Eye (tissue), 1 donor: ENCODE results near the gene ITPRIP.

Experiments used
- DNase-seq: peaks from one replicate; pipeline ENCODE4 v3.0.0-alpha.2; 2015

Gene ITPRIP

GRCh38 chr10:104279550-104280259 lies 58.6 kb downstream of the ITPRIP start:
- DNase-seq, result no peak

GRCh38 chr10:104277785-104278184 lies 60.5 kb downstream of the ITPRIP start:
- no peak for DNase-seq

- DNase-seq, result no peak
Measured at GRCh38 chr10:104276192-104276591, 62.1 kb downstream of the ITPRIP start.

GRCh38 chr10:104274762-104275721 lies 63.2 kb downstream of the ITPRIP start:
- peak; percentile 78 for DNase-seq

- DNase-seq, result no peak
Measured at GRCh38 chr10:104273899-104274575, 64.2 kb downstream of the ITPRIP start.

- DNase-seq, result no peak
Measured at GRCh38 chr10:104273286-104273685, 65.0 kb downstream of the ITPRIP start.

GRCh38 chr10:104268713-104269645 lies 69.3 kb downstream of the ITPRIP start, which contains the start of gene GSTO2:
Gene GSTO2, plus strand, starts transcription at chr10:104269184. Its CDS starts 5,732 bp downstream, at chr10:104274916.
- DNase-seq, result peak; percentile 99

- no peak for DNase-seq
Measured at GRCh38 chr10:104268405-104268712, 69.9 kb downstream of the ITPRIP start.

- no peak for DNase-seq
Measured at GRCh38 chr10:104267721-104268404, 70.4 kb downstream of the ITPRIP start.

GRCh38 chr10:104264783-104265182 lies 73.5 kb downstream of the ITPRIP start:
- no peak for DNase-seq

GRCh38 chr10:104262055-104262454 lies 76.2 kb downstream of the ITPRIP start:
- DNase-seq, result no peak

GRCh38 chr10:104260775-104261115 lies 77.5 kb downstream of the ITPRIP start:
- peak; percentile 25 for DNase-seq

- no peak for DNase-seq
Measured at GRCh38 chr10:104259999-104260774, 78.1 kb downstream of the ITPRIP start.
